Mucosa of descending colon (tissue), 3 donors: ENCODE data around the gene FERMT3. TPM values are rescaled to one million over a fixed set of nuclear protein-coding genes. Genes with fewer than 3 reads are reported as not detected.

Experiments used
- ATAC-seq: fragments of 200-7000 bp; cut with Tn5 transposase; one replicate; pipeline ENCODE4 v1.9.1; 2020; ENCODE audit warnings: mild to moderate bottlenecking, moderate library complexity
- DNase-seq, 3 donors: peaks; one replicate each; pipeline ENCODE4 v3.0.0-alpha.2; 2020
- H3K36me3 ChIP-seq: fragments of 200-600 bp; one replicate; pipeline ENCODE4 v1.8.0; 2021; ENCODE audit warnings: low read depth, mild to moderate bottlenecking
- H3K4me1 ChIP-seq: fragments of 200-600 bp; one replicate; pipeline ENCODE4 v1.8.0; 2021; ENCODE audit warnings: low read depth, mild to moderate bottlenecking
- H3K4me3 ChIP-seq: fragments of 200-600 bp; one replicate; pipeline ENCODE4 v1.8.0; 2021; ENCODE audit warnings: mild to moderate bottlenecking
- H3K9me3 ChIP-seq: fragments of 200-600 bp; one replicate; pipeline ENCODE4 v1.8.0; 2021; ENCODE audit warnings: mild to moderate bottlenecking
- intact Hi-C, 2 donors: fragments of 100-400 bp; cut with DNase I in 1 of 2; cut with micrococcal nuclease in 1 of 2; formaldehyde crosslinking; loops; one replicate each; pipeline versions ENCODE4 v1.11.0 to v1.11.1; 2022; cut with DNase I, micrococcal nuclease
- total RNA-seq, 3 donors: library from RNA; stranded (reverse); fragmentation: NEBNext Ultra II Directional in 2 of 3; extraction: Animal tissue kit (Norgen Biotek cat#: 25700) in 2 of 3; gene quantifications; one replicate each; pipeline versions ENCODE4 v1.2.1 to v1.2.4, GENCODE V29; 2021 to 2023
- TF ChIP-seq, protein P1 (sequence below): fragments of 200-600 bp; IDR thresholded peaks from one replicate; pipeline ENCODE4 v1.8.0; 2022; ENCODE audit warnings: antibody characterized with exemption, mild to moderate bottlenecking
- donor health status: DM: no; HTN: no; CAD: no; lungs with moderate emphysema.
- donor health status: DM: no; HTN: no; CAD: no.
- donor health status: DM: no; HTN: yes; CAD: no.

Gene FERMT3
- total RNA-seq, 3 donors from 2014 or later = 19.7 to 32.7 (median 26.4) TPM

- ATAC-seq = no peak
- TF ChIP-seq, protein P1, sequence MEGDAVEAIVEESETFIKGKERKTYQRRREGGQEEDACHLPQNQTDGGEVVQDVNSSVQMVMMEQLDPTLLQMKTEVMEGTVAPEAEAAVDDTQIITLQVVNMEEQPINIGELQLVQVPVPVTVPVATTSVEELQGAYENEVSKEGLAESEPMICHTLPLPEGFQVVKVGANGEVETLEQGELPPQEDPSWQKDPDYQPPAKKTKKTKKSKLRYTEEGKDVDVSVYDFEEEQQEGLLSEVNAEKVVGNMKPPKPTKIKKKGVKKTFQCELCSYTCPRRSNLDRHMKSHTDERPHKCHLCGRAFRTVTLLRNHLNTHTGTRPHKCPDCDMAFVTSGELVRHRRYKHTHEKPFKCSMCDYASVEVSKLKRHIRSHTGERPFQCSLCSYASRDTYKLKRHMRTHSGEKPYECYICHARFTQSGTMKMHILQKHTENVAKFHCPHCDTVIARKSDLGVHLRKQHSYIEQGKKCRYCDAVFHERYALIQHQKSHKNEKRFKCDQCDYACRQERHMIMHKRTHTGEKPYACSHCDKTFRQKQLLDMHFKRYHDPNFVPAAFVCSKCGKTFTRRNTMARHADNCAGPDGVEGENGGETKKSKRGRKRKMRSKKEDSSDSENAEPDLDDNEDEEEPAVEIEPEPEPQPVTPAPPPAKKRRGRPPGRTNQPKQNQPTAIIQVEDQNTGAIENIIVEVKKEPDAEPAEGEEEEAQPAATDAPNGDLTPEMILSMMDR = no peak
- DNase-seq = no peak
- H3K4me3 ChIP-seq = no peak overlapping the region
- H3K4me1 ChIP-seq = peaks cover 27% of the 10 kb centered on the region
- intact Hi-C loops = loop anchor here (5.0 to 10.0 kb wide), 2 partner anchors 93 to 95 kb away; partner anchors contain the start of genes CATSPERZ (in 2 of the 2) and ESRRA (in 1 of the 2)
- H3K36me3 ChIP-seq = no peaks in the 10 kb centered on the region
- H3K9me3 ChIP-seq = no peaks in the 10 kb centered on the region
Observed at GRCh38 chr11:64209563-64209843, 3.0 kb downstream of the FERMT3 start.

DNA sequence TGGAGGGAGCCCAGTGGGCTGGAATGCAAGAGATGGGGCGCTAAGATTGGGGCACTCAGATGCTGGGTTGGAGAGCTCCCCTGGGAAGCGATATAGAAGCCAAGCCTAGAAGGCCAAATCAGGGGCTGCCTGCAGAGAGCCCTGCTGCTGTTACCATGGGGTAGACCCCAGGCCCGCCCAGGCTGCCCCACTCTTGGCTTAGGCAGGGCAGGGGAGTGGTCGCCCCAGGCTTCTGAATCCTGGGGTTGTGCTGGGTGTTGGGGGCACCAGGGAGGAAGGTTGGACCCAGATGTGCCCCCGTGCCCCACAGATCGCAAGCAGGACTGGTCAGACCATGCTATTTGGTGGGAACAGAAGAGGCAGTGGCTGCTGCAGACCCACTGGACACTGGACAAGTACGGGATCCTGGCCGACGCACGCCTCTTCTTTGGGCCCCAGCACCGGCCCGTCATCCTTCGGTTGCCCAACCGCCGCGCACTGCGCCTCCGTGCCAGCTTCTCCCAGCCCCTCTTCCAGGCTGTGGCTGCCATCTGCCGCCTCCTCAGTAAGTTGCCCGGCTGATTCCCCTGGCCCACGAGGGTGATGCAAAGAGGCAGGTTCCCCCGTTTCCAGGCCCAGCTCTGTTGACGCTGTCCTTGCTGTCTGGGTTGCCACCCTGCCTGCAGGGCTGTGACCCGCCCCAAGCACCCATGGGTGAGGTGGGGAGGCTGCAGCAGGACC lies 3.9 kb downstream of the FERMT3 start:
- DNase-seq (no peak), ATAC-seq (no peak)
- intact Hi-C loops = no loop called here
- H3K9me3 ChIP-seq = no peaks in the 10 kb centered on the region
- no peak overlapping the region for H3K4me3 ChIP-seq
- H3K4me1 ChIP-seq = peaks cover 19% of the 10 kb centered on the region
- no peaks in the 10 kb centered on the region for H3K36me3 ChIP-seq
- TF ChIP-seq, protein P1 = no peak

DNA sequence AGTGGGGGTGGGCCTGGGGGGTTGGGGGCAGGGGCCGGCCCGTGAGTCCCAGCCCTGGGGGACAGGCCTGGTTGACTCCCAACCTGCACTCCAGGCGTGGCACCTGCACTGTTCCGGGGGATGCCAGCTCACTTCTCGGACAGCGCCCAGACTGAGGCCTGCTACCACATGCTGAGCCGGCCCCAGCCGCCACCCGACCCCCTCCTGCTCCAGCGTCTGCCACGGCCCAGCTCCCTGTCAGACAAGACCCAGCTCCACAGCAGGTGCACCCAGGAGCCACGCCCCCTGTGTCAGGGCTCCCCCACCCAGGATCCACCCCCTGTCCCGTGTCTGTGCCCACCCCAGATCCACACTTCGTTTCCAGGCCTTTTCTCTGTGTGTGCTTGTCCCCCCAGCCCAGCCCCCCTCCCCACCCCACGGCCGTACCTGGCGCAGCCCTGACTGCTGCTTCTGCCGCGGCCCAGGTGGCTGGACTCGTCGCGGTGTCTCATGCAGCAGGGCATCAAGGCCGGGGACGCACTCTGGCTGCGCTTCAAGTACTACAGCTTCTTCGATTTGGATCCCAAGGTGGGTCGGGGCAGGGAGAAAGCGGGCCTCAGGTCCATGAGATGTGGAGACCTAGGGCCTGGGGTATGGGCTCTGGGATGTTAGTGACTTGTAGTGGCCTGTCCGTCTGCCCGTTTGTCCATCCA lies 4.8 kb downstream of the FERMT3 start:
- Histone ChIP-seq H3K4me3 (no peak overlapping the region), H3K36me3 (no peaks in the 10 kb centered on the region), H3K4me1 (peaks cover 11% of the 10 kb centered on the region), H3K9me3 (no peaks in the 10 kb centered on the region)
- ATAC-seq (no peak), DNase-seq (no peak)
- intact Hi-C loops = no loop called here
- TF ChIP-seq, protein P1 = no peak

- TF ChIP-seq, protein P1 = no peak
- DNase-seq (no peak), ATAC-seq (no peak)
- Histone ChIP-seq H3K9me3 (no peaks in the 10 kb centered on the region), H3K4me3 (no peak overlapping the region), H3K36me3 (no peaks in the 10 kb centered on the region), H3K4me1 (no peaks in the 10 kb centered on the region)
- intact Hi-C loops = no loop called here
Observed at GRCh38 chr11:64216879-64217278, 10.4 kb downstream of the FERMT3 start.

DNA sequence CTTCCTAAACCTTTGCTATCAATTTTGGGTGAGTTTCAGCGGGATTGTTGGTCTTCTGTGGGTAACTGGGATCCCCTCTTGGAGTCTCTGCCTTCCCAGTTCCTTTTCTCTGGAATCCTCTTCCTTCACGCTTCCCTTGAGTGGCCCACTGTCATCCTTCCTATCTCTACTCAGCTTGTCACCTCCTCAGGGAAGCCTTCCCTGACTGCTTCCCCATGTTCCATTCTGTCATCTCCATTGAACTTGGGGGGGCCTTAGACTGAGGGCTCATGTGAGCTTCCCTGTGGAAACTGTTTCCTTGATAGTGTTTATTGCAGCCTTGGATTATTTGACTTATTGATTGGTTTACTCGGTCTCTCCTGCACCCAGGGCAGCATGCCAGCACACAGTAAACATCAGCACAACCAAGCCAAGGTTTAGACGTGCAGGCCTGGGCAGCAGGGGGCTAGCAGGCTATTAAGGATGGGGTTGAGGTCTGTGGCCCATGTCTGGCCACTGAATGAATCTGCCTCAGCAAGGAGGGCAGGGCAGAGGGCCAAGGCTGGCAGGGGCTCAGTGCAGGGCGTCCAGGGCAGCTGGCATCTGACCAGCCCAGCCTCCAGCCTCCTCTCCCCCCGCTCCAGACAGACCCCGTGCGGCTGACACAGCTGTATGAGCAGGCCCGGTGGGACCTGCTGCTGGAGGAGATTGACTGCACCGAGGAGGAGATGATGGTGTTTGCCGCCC lies 12.3 kb downstream of the FERMT3 start:
- peak in 2 of 3 donors; percentile 34 to 46 for DNase-seq
- intact Hi-C loops = no loop called here
- no peaks in the 10 kb centered on the region for H3K36me3 ChIP-seq

More for the DNA sequence above, 12.3 kb downstream of the FERMT3 start:
- ATAC-seq = no peak
- TF ChIP-seq, protein P1 = no peak
- no peaks in the 10 kb centered on the region for H3K4me1 ChIP-seq
- H3K9me3 ChIP-seq = no peaks in the 10 kb centered on the region
- H3K4me3 ChIP-seq = no peak overlapping the region
